HG03159 (cell line): Measurements from ENCODE around the gene TAF4B.
"Not testable (repeated sequence)": the region's sequence is repeated elsewhere in the genome, so short reads cannot be mapped to it uniquely, and the experiment has no call there.

Experiments
- ATAC-seq: cut with Tn5 transposase; IDR thresholded peaks from one replicate; pipeline ENCODE4 v1.9.1; 2021; ENCODE audit warnings: mild to moderate bottlenecking, moderate library complexity; ENCODE audit not compliant: unreplicated experiment

The TAF4B gene

GRCh38 chr18:26421931-26422330 is 195.7 kb downstream of the TAF4B start:
- ATAC-seq, result no peak

- no peak for ATAC-seq
These were observed 196.4 kb downstream of the TAF4B start for GRCh38 chr18:26422472-26423162.

- no peak for ATAC-seq
These were observed 198.3 kb downstream of the TAF4B start for GRCh38 chr18:26424428-26425147.

GRCh38 chr18:26425148-26425531 is 198.9 kb downstream of the TAF4B start:
- no peak for ATAC-seq

GRCh38 chr18:26429535-26430226 is 203.4 kb downstream of the TAF4B start:
- no peak for ATAC-seq

GRCh38 chr18:26432651-26433424 is 206.6 kb downstream of the TAF4B start:
- ATAC-seq, result no peak

- no peak for ATAC-seq
These were observed 208.6 kb downstream of the TAF4B start for GRCh38 chr18:26434887-26435286.

GRCh38 chr18:26435415-26436095 is 209.3 kb downstream of the TAF4B start:
- no peak for ATAC-seq

- no peak for ATAC-seq
These were observed 210.2 kb downstream of the TAF4B start for GRCh38 chr18:26436176-26437051.

GRCh38 chr18:26437634-26438033 is 211.4 kb downstream of the TAF4B start:
- ATAC-seq, result not testable (repeated sequence)

- ATAC-seq, result peak; percentile 100
These were observed 212.7 kb downstream of the TAF4B start for GRCh38 chr18:26438980-26439379.

GRCh38 chr18:26439537-26439936 is 213.3 kb downstream of the TAF4B start:
- no peak for ATAC-seq

- ATAC-seq, result no peak
These were observed 214.4 kb downstream of the TAF4B start for GRCh38 chr18:26440644-26441043.
